WTC11 (cell line): ENCODE data around the gene LRMDA. TPM values are rescaled to one million over a fixed set of nuclear protein-coding genes. Genes with fewer than 3 reads are reported as not detected.

ENCODE experiments used
- ATAC-seq: fragments of 200-7000 bp; cut with Tn5 transposase; 2 replicates; pipeline ENCODE4 v1.10.0; 2021; ENCODE audit warnings: mild to moderate bottlenecking, moderate library complexity
- CTCF ChIA-PET: fragments of 300-600 bp; sonication (Branson Sonifier 250); formaldehyde crosslinking; loops from one replicate; lab custom pipeline; 2021; ENCODE audit warnings: antibody characterized with exemption; lab: Charles Lee
- POLR2A ChIA-PET: fragments of 350-600 bp; sonication (Branson Sonifier 250); formaldehyde crosslinking; loops from one replicate; lab custom pipeline; 2021; ENCODE audit warnings: antibody characterized with exemption; lab: Charles Lee
- DNase-seq: peaks from one replicate; pipeline ENCODE4 v3.0.0; 2021; ENCODE audit warnings: low spot score
- H3K27ac Mint-ChIP-seq: 2 replicates; pipeline ENCODE4 v1.8.0; 2021; ENCODE audit warnings: mixed read lengths
- H3K27me3 Mint-ChIP-seq: 2 replicates; pipeline ENCODE4 v1.8.0; 2021; ENCODE audit warnings: low read depth, mild to moderate bottlenecking, moderate library complexity, mixed read lengths
- H3K36me3 Mint-ChIP-seq: 2 replicates; pipeline ENCODE4 v1.8.0; 2021; ENCODE audit warnings: mixed read lengths
- H3K4me1 Mint-ChIP-seq: 2 replicates; pipeline ENCODE4 v1.8.0; 2022; ENCODE audit warnings: mixed read lengths
- H3K4me3 Mint-ChIP-seq: 2 replicates; pipeline ENCODE4 v1.8.0; 2021; ENCODE audit warnings: mild to moderate bottlenecking, moderate library complexity, mixed read lengths
- H3K9me3 Mint-ChIP-seq: 2 replicates; pipeline ENCODE4 v1.8.0; 2021; ENCODE audit warnings: mixed read lengths
- ATF1 ChIP-seq: sonication (generic); formaldehyde crosslinking; IDR thresholded peaks from 2 replicates; pipeline ENCODE4 v1.8.1; 2023; ENCODE audit warnings: mild to moderate bottlenecking, moderate library complexity, missing genetic modification reagents
- ELF4 ChIP-seq: sonication (generic); formaldehyde crosslinking; IDR thresholded peaks from 2 replicates; pipeline ENCODE4 v1.8.1; 2022; ENCODE audit warnings: low read depth, mild to moderate bottlenecking, moderate library complexity, missing genetic modification reagents
- FOXJ3 ChIP-seq: sonication (generic); formaldehyde crosslinking; IDR thresholded peaks from 2 replicates; pipeline ENCODE4 v1.9.0; 2021; ENCODE audit warnings: missing genetic modification reagents, mild to moderate bottlenecking, borderline replicate concordance
- FOXP1 ChIP-seq: sonication (generic); formaldehyde crosslinking; IDR thresholded peaks from 2 replicates; pipeline ENCODE4 v1.8.0; 2022; ENCODE audit warnings: missing genetic modification reagents, mild to moderate bottlenecking, moderate library complexity, borderline replicate concordance
- GABPB1 ChIP-seq: sonication (generic); formaldehyde crosslinking; IDR thresholded peaks from 2 replicates; pipeline ENCODE4 v1.8.1; 2023; ENCODE audit warnings: mild to moderate bottlenecking, missing genetic modification reagents
- NR3C1 ChIP-seq: sonication (generic); formaldehyde crosslinking; conservative IDR thresholded peaks from 2 replicates; pipeline ENCODE4 v1.8.1; 2023; ENCODE audit warnings: low read depth, mild to moderate bottlenecking, missing genetic modification reagents
- PRRX2 ChIP-seq: fragments of 250-450 bp; sonication (Bioruptor Pico); IDR thresholded peaks from 2 replicates; pipeline ENCODE4 v1.8.0; 2021; ENCODE audit warnings: mild to moderate bottlenecking
- SMAD4 ChIP-seq: sonication (generic); formaldehyde crosslinking; IDR thresholded peaks from 2 replicates; pipeline ENCODE4 v1.8.0; 2022; ENCODE audit warnings: mild to moderate bottlenecking, missing genetic modification reagents
- SP1 ChIP-seq: sonication (generic); formaldehyde crosslinking; conservative IDR thresholded peaks from 2 replicates; pipeline ENCODE4 v1.8.1; 2022; ENCODE audit warnings: missing genetic modification reagents
- ZNF219 ChIP-seq: sonication (generic); formaldehyde crosslinking; IDR thresholded peaks from 2 replicates; pipeline ENCODE4 v1.8.0; 2023; ENCODE audit warnings: missing genetic modification reagents, mild to moderate bottlenecking, borderline replicate concordance
- ZNF416 ChIP-seq: fragments of 250-450 bp; sonication (Bioruptor Pico); IDR thresholded peaks from 2 replicates; pipeline ENCODE4 v1.9.0; 2021; ENCODE audit warnings: mild to moderate bottlenecking, inconsistent platforms
- ZNF671 ChIP-seq: fragments of 250-450 bp; sonication (Bioruptor Pico); IDR thresholded peaks from 2 replicates; pipeline ENCODE4 v1.8.0; 2021; ENCODE audit warnings: mild to moderate bottlenecking
- total RNA-seq: library from RNA; stranded (reverse); gene quantifications from 3 replicates; pipeline ENCODE4 v1.2.3, GENCODE V29; 2021
- TF ChIP-seq, protein P1 (sequence below): fragments of 250-450 bp; sonication (Bioruptor Pico); IDR thresholded peaks from 2 replicates; pipeline ENCODE4 v1.9.0; 2021; ENCODE audit warnings: mild to moderate bottlenecking
- TF ChIP-seq, protein P2 (sequence below): sonication (generic); formaldehyde crosslinking; IDR thresholded peaks from 2 replicates; pipeline ENCODE4 v1.8.0; 2023; ENCODE audit warnings: mild to moderate bottlenecking, missing genetic modification reagents
- TF ChIP-seq, protein P3 (sequence below): fragments of 250-450 bp; sonication (Bioruptor Pico); IDR thresholded peaks from 2 replicates; pipeline ENCODE4 v1.9.0; 2021; ENCODE audit warnings: mild to moderate bottlenecking
- TF ChIP-seq, protein P4 (sequence below): sonication (generic); formaldehyde crosslinking; IDR thresholded peaks from 2 replicates; pipeline ENCODE4 v1.8.1; 2023; ENCODE audit warnings: mild to moderate bottlenecking, missing genetic modification reagents, borderline replicate concordance
- TF ChIP-seq, protein P5 (sequence below): sonication (generic); formaldehyde crosslinking; conservative IDR thresholded peaks from 2 replicates; pipeline ENCODE4 v1.8.1; 2022; ENCODE audit warnings: mild to moderate bottlenecking, missing genetic modification reagents
- TF ChIP-seq, protein P6 (sequence below): sonication (generic); formaldehyde crosslinking; IDR thresholded peaks from 2 replicates; pipeline ENCODE4 v1.8.1; 2022; ENCODE audit warnings: low read depth, missing genetic modification reagents, borderline replicate concordance

Gene LRMDA
- total RNA-seq, 1 experiment from 2014 or later = 0.92 TPM

DNA sequence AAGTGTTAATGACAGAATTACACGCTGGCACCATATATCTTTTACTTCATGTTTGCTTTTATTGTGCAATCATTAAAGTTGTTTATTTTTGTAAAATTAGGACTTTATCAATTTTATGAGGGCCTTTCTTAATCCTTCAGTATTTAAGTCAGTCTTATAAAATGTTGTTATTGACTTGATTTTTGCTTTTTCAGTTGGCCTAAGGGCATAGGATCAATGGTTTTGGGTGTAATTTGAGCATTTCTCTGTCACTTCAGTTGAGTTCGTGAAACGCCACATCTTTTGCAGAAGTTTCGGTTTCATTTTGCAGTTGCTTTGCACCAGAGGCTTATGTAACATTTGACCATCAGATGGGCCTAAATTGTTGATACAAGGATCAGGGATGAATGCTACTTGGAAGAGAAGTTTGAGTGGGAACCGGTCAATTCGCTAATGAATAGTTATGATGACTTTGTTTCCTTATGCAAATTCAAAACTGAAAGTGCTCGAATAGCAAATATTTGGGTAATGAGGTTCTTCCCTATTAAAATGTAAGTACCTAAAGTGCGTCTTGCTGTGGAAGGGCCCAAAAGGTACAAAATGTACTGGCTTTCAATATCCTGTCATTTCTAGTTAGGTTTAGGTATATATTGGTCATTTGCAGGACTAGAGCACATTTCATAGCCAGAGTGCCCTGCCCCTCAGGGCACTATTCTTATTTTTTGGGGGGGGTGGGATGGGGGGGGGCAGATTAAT lies 340.9 kb downstream of the LRMDA start:
- ATAC-seq (no peak), DNase-seq (no peak)
- CTCF ChIA-PET = no interaction called here
- POLR2A ChIA-PET = no interaction called here
- H3K27ac Mint-ChIP-seq = no peak overlapping the region
- TF ChIP-seq NR3C1 (CRISPR knock-in tag) = no peak
- TF ChIP-seq ZNF671 (CRISPR knock-in tag) = no peak
- TF ChIP-seq, protein P1, sequence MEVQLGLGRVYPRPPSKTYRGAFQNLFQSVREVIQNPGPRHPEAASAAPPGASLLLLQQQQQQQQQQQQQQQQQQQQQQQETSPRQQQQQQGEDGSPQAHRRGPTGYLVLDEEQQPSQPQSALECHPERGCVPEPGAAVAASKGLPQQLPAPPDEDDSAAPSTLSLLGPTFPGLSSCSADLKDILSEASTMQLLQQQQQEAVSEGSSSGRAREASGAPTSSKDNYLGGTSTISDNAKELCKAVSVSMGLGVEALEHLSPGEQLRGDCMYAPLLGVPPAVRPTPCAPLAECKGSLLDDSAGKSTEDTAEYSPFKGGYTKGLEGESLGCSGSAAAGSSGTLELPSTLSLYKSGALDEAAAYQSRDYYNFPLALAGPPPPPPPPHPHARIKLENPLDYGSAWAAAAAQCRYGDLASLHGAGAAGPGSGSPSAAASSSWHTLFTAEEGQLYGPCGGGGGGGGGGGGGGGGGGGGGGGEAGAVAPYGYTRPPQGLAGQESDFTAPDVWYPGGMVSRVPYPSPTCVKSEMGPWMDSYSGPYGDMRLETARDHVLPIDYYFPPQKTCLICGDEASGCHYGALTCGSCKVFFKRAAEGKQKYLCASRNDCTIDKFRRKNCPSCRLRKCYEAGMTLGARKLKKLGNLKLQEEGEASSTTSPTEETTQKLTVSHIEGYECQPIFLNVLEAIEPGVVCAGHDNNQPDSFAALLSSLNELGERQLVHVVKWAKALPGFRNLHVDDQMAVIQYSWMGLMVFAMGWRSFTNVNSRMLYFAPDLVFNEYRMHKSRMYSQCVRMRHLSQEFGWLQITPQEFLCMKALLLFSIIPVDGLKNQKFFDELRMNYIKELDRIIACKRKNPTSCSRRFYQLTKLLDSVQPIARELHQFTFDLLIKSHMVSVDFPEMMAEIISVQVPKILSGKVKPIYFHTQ = no peak
- no peak for TF ChIP-seq PRRX2
- TF ChIP-seq FOXP1 = no peak
- TF ChIP-seq, protein P2, sequence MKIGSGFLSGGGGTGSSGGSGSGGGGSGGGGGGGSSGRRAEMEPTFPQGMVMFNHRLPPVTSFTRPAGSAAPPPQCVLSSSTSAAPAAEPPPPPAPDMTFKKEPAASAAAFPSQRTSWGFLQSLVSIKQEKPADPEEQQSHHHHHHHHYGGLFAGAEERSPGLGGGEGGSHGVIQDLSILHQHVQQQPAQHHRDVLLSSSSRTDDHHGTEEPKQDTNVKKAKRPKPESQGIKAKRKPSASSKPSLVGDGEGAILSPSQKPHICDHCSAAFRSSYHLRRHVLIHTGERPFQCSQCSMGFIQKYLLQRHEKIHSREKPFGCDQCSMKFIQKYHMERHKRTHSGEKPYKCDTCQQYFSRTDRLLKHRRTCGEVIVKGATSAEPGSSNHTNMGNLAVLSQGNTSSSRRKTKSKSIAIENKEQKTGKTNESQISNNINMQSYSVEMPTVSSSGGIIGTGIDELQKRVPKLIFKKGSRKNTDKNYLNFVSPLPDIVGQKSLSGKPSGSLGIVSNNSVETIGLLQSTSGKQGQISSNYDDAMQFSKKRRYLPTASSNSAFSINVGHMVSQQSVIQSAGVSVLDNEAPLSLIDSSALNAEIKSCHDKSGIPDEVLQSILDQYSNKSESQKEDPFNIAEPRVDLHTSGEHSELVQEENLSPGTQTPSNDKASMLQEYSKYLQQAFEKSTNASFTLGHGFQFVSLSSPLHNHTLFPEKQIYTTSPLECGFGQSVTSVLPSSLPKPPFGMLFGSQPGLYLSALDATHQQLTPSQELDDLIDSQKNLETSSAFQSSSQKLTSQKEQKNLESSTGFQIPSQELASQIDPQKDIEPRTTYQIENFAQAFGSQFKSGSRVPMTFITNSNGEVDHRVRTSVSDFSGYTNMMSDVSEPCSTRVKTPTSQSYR (CRISPR knock-in tag) = no peak
- no peak for TF ChIP-seq SMAD4 (CRISPR knock-in tag)
- TF ChIP-seq FOXJ3 (CRISPR knock-in tag) = no peak
- no peak for TF ChIP-seq ZNF416 (CRISPR knock-in tag)
- no peak for TF ChIP-seq SP1
- TF ChIP-seq, protein P3, sequence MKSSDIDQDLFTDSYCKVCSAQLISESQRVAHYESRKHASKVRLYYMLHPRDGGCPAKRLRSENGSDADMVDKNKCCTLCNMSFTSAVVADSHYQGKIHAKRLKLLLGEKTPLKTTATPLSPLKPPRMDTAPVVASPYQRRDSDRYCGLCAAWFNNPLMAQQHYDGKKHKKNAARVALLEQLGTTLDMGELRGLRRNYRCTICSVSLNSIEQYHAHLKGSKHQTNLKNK (CRISPR knock-in tag) = no peak
- no peak for TF ChIP-seq ATF1 (CRISPR knock-in tag)
- no peak for TF ChIP-seq ELF4 (CRISPR knock-in tag)
- TF ChIP-seq, protein P4, sequence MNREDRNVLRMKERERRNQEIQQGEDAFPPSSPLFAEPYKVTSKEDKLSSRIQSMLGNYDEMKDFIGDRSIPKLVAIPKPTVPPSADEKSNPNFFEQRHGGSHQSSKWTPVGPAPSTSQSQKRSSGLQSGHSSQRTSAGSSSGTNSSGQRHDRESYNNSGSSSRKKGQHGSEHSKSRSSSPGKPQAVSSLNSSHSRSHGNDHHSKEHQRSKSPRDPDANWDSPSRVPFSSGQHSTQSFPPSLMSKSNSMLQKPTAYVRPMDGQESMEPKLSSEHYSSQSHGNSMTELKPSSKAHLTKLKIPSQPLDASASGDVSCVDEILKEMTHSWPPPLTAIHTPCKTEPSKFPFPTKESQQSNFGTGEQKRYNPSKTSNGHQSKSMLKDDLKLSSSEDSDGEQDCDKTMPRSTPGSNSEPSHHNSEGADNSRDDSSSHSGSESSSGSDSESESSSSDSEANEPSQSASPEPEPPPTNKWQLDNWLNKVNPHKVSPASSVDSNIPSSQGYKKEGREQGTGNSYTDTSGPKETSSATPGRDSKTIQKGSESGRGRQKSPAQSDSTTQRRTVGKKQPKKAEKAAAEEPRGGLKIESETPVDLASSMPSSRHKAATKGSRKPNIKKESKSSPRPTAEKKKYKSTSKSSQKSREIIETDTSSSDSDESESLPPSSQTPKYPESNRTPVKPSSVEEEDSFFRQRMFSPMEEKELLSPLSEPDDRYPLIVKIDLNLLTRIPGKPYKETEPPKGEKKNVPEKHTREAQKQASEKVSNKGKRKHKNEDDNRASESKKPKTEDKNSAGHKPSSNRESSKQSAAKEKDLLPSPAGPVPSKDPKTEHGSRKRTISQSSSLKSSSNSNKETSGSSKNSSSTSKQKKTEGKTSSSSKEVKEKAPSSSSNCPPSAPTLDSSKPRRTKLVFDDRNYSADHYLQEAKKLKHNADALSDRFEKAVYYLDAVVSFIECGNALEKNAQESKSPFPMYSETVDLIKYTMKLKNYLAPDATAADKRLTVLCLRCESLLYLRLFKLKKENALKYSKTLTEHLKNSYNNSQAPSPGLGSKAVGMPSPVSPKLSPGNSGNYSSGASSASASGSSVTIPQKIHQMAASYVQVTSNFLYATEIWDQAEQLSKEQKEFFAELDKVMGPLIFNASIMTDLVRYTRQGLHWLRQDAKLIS (CRISPR knock-in tag) = no peak
- no peaks in the 10 kb centered on the region for H3K36me3 Mint-ChIP-seq
- H3K4me3 Mint-ChIP-seq = no peak overlapping the region
- H3K27me3 Mint-ChIP-seq = no peaks in the 10 kb centered on the region; the same call in 1 of the 2 replicates
- H3K4me1 Mint-ChIP-seq = peaks cover 4% of the 10 kb centered on the region; the same call in 1 of the 2 replicates
- 0 out of 2 replicates have a peak, but pooled peaks cover 2% of the 10 kb centered on the region for H3K9me3 Mint-ChIP-seq

DNA sequence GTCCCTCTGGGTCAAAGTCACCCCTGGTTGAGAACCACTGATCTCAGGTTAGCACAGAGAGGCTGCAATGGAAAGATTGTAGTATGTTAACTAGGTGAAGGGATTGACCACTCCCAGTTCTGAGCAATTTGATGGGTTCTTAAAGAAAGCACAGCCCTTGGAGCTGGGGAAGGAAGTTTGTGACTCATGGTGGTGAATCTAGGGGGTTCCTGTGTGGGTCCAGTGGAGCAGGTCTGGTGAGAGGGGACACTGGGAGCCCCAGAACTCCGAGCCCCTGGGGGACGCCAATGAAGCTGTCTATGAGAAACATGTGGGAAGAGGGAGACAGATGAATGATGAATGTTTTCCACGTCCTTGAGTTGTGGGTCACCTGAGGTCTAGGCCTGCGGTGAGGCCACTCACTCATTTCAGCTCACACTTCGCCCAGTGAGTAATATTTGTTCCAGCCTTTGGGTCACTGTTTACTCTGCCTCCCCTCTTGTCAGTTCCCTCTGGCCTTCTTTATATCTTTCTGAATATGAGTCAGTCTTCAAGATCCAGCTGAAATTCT lies 341.9 kb downstream of the LRMDA start:
- CTCF ChIA-PET = no interaction called here
- H3K4me1 Mint-ChIP-seq = peaks cover 4% of the 10 kb centered on the region; the same call in 1 of the 2 replicates
- POLR2A ChIA-PET = no interaction called here
- H3K4me3 Mint-ChIP-seq = no peak overlapping the region
- H3K9me3 Mint-ChIP-seq = no peaks in the 10 kb centered on the region
- H3K27ac Mint-ChIP-seq = no peak overlapping the region
- ATAC-seq (no peak), DNase-seq (no peak)
- no peaks in the 10 kb centered on the region; the same call in 1 of the 2 replicates for H3K27me3 Mint-ChIP-seq
- H3K36me3 Mint-ChIP-seq = no peaks in the 10 kb centered on the region
- TF ChIP-seq, protein P5, sequence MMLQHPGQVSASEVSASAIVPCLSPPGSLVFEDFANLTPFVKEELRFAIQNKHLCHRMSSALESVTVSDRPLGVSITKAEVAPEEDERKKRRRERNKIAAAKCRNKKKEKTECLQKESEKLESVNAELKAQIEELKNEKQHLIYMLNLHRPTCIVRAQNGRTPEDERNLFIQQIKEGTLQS (CRISPR knock-in tag) = no peak
- TF ChIP-seq ZNF219 (CRISPR knock-in tag) = no peak
- TF ChIP-seq, protein P6, sequence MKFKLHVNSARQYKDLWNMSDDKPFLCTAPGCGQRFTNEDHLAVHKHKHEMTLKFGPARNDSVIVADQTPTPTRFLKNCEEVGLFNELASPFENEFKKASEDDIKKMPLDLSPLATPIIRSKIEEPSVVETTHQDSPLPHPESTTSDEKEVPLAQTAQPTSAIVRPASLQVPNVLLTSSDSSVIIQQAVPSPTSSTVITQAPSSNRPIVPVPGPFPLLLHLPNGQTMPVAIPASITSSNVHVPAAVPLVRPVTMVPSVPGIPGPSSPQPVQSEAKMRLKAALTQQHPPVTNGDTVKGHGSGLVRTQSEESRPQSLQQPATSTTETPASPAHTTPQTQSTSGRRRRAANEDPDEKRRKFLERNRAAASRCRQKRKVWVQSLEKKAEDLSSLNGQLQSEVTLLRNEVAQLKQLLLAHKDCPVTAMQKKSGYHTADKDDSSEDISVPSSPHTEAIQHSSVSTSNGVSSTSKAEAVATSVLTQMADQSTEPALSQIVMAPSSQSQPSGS (CRISPR knock-in tag) = no peak
- 0 out of 2 replicates have a peak, but pooled peaks have one; percentile 41 for TF ChIP-seq GABPB1 (CRISPR knock-in tag)
- TF ChIP-seq, protein P4 (CRISPR knock-in tag) = no peak
